Activated T-helper 1 cell treated with anti-CD3 and anti-CD28 coated beads, Interleukin-12 subunit alpha, Interleukin-12 subunit beta, Interleukin-2, Interleukin-4 antibody, amounts not matched to agents 30 ng/mL and 10 ng/mL and 1 ng/mL, durations not matched to agents 14 hours and 24 hours and 36 hours (primary cell): ENCODE results near the gene RABGAP1. TPM values are rescaled to one million over a fixed set of nuclear protein-coding genes. Genes with fewer than 3 reads are reported as not detected.

Source experiments
- DNase-seq: peaks from one replicate; pipeline ENCODE4 v3.0.0; 2021; ENCODE audit warnings: low spot score
- H3K27ac Mint-ChIP-seq: one replicate; pipeline ENCODE4 v1.8.0; 2021; ENCODE audit warnings: mild to moderate bottlenecking, mixed read lengths
- H3K27me3 Mint-ChIP-seq: one replicate; pipeline ENCODE4 v1.8.0; 2022; ENCODE audit warnings: mild to moderate bottlenecking, moderate library complexity, mixed read lengths; ENCODE audit not compliant: insufficient read depth
- H3K36me3 Mint-ChIP-seq: one replicate; pipeline ENCODE4 v1.8.0; 2021; ENCODE audit warnings: low read depth, mixed read lengths
- H3K4me1 Mint-ChIP-seq: one replicate; pipeline ENCODE4 v1.8.0; 2021; ENCODE audit warnings: low read depth, mixed read lengths
- H3K4me3 Mint-ChIP-seq: one replicate; pipeline ENCODE4 v1.8.0; 2021; ENCODE audit warnings: mild to moderate bottlenecking, moderate library complexity, mixed read lengths
- H3K9me3 Mint-ChIP-seq: one replicate; pipeline ENCODE4 v1.8.0; 2021; ENCODE audit warnings: mixed read lengths
- intact Hi-C: fragments of 100-400 bp; cut with micrococcal nuclease; formaldehyde crosslinking; loops from one replicate; pipeline ENCODE4 v1.15.1; 2024
- total RNA-seq: library from RNA; stranded (reverse); gene quantifications from 2 replicates; pipeline ENCODE4 v1.2.3, GENCODE V29; 2022

The RABGAP1 gene
- total RNA-seq, 1 donor from 2014 or later, result 30.2 TPM

GRCh38 chr9:123127512-123128075 is 186.8 kb downstream of the RABGAP1 start:
- no peak overlapping the region for H3K4me3 Mint-ChIP-seq
- H3K36me3 Mint-ChIP-seq, result peaks cover 3% of the 10 kb centered on the region
- H3K27me3 Mint-ChIP-seq, result no peaks in the 10 kb centered on the region
- intact Hi-C loops, result no loop called here
- no peaks in the 10 kb centered on the region for H3K4me1 Mint-ChIP-seq
- no peak overlapping the region for H3K27ac Mint-ChIP-seq
- no peaks in the 10 kb centered on the region for H3K9me3 Mint-ChIP-seq
- DNase-seq, result no peak

- H3K4me1 Mint-ChIP-seq, result no peaks in the 10 kb centered on the region
- peaks cover 3% of the 10 kb centered on the region for H3K36me3 Mint-ChIP-seq
- DNase-seq, result no peak
- no peaks in the 10 kb centered on the region for H3K9me3 Mint-ChIP-seq
- no peak overlapping the region for H3K27ac Mint-ChIP-seq
- intact Hi-C loops, result no loop called here
- no peaks in the 10 kb centered on the region for H3K27me3 Mint-ChIP-seq
- H3K4me3 Mint-ChIP-seq, result no peak overlapping the region
Measured at GRCh38 chr9:123128591-123128990, 187.8 kb downstream of the RABGAP1 start.

- no peak overlapping the region for H3K27ac Mint-ChIP-seq
- peaks cover 4% of the 10 kb centered on the region for H3K36me3 Mint-ChIP-seq
- H3K4me1 Mint-ChIP-seq, result no peaks in the 10 kb centered on the region
- H3K9me3 Mint-ChIP-seq, result no peaks in the 10 kb centered on the region
- no peak overlapping the region for H3K4me3 Mint-ChIP-seq
- no peaks in the 10 kb centered on the region for H3K27me3 Mint-ChIP-seq
- intact Hi-C loops, result no loop called here
- no peak for DNase-seq
Measured at GRCh38 chr9:123129423-123129822, 188.6 kb downstream of the RABGAP1 start.

GRCh38 chr9:123131258-123131657 is 190.4 kb downstream of the RABGAP1 start:
- Mint-ChIP-seq H3K9me3 (no peaks in the 10 kb centered on the region), H3K27ac (no peak overlapping the region), H3K4me1 (no peaks in the 10 kb centered on the region), H3K27me3 (no peaks in the 10 kb centered on the region), H3K4me3 (no peak overlapping the region), H3K36me3 (peaks cover 2% of the 10 kb centered on the region)
- intact Hi-C loops, result no loop called here
- no peak for DNase-seq

GRCh38 chr9:123131993-123132392 is 191.2 kb downstream of the RABGAP1 start:
- Mint-ChIP-seq H3K4me3 (no peak overlapping the region), H3K27me3 (no peaks in the 10 kb centered on the region), H3K4me1 (no peaks in the 10 kb centered on the region), H3K27ac (no peak overlapping the region), H3K36me3 (peaks cover 1% of the 10 kb centered on the region), H3K9me3 (no peaks in the 10 kb centered on the region)
- intact Hi-C loops, result no loop called here
- DNase-seq, result no peak

- DNase-seq, result no peak
- intact Hi-C loops, result no loop called here
- Mint-ChIP-seq H3K4me3 (no peak overlapping the region), H3K9me3 (no peaks in the 10 kb centered on the region), H3K36me3 (peaks cover 1% of the 10 kb centered on the region), H3K27ac (no peak overlapping the region), H3K27me3 (no peaks in the 10 kb centered on the region), H3K4me1 (no peaks in the 10 kb centered on the region)
Measured at GRCh38 chr9:123132696-123133095, 191.9 kb downstream of the RABGAP1 start.

- Mint-ChIP-seq H3K27me3 (no peaks in the 10 kb centered on the region), H3K9me3 (no peaks in the 10 kb centered on the region), H3K4me1 (peaks cover 6% of the 10 kb centered on the region), H3K27ac (no peak overlapping the region), H3K36me3 (peaks cover 4% of the 10 kb centered on the region), H3K4me3 (no peak overlapping the region)
- intact Hi-C loops, result no loop called here
- no peak for DNase-seq
Measured at GRCh38 chr9:123135430-123135829, 194.6 kb downstream of the RABGAP1 start.

- Mint-ChIP-seq H3K27ac (no peak overlapping the region), H3K9me3 (no peaks in the 10 kb centered on the region), H3K36me3 (peaks cover 6% of the 10 kb centered on the region), H3K27me3 (no peaks in the 10 kb centered on the region), H3K4me3 (no peak overlapping the region), H3K4me1 (peaks cover 6% of the 10 kb centered on the region)
- DNase-seq, result no peak
- intact Hi-C loops, result no loop called here
Measured at GRCh38 chr9:123138163-123138562, 197.3 kb downstream of the RABGAP1 start.

GRCh38 chr9:123149067-123149466 is 208.2 kb downstream of the RABGAP1 start:
- H3K27me3 Mint-ChIP-seq, result no peaks in the 10 kb centered on the region
- H3K4me1 Mint-ChIP-seq, result no peaks in the 10 kb centered on the region
- H3K36me3 Mint-ChIP-seq, result peaks cover 7% of the 10 kb centered on the region
- no peak overlapping the region for H3K27ac Mint-ChIP-seq
- H3K9me3 Mint-ChIP-seq, result no peaks in the 10 kb centered on the region
- no peak overlapping the region for H3K4me3 Mint-ChIP-seq
- intact Hi-C loops, result no loop called here
- DNase-seq, result no peak

GRCh38 chr9:123150708-123151503 is 210.1 kb downstream of the RABGAP1 start:
- H3K27ac Mint-ChIP-seq, result no peak overlapping the region
- H3K4me3 Mint-ChIP-seq, result no peak overlapping the region
- no peaks in the 10 kb centered on the region for H3K4me1 Mint-ChIP-seq
- DNase-seq, result no peak
- no peaks in the 10 kb centered on the region for H3K27me3 Mint-ChIP-seq
- peaks cover 7% of the 10 kb centered on the region for H3K36me3 Mint-ChIP-seq
- intact Hi-C loops, result no loop called here
- no peaks in the 10 kb centered on the region for H3K9me3 Mint-ChIP-seq

Other genes with a start within 250 kb of the RABGAP1 start
- not detected in 2 replicates for gene OR1L4, start 217.0 kb upstream of the RABGAP1 start, total RNA-seq
- not detected in 2 replicates for gene OR1L6, start 198.7 kb upstream of the RABGAP1 start, total RNA-seq
- not detected in 2 replicates for gene OR5C1, start 152.1 kb upstream of the RABGAP1 start, total RNA-seq
- not detected in 2 replicates for gene OR1K1, start 140.9 kb upstream of the RABGAP1 start, total RNA-seq
- 19.3 and 20.4 TPM in 2 replicates for gene PDCL, start 112.4 kb upstream of the RABGAP1 start, total RNA-seq
- 39.8 and 49.3 TPM in 2 replicates for gene RC3H2, start 35.7 kb upstream of the RABGAP1 start, total RNA-seq
- 12.1 and 12.6 TPM in 2 replicates for gene ZBTB6, start 27.7 kb upstream of the RABGAP1 start, total RNA-seq
- 8.3 and 9.9 TPM in 2 replicates for gene ZBTB26, start 9.5 kb upstream of the RABGAP1 start, total RNA-seq
- gene GPR21, start 92.6 kb downstream of the RABGAP1 start, total RNA-seq, result 0.54 and 0.88 TPM in 2 replicates